A549 (cell line): ENCODE data around the gene NPEPPS. TPM values are rescaled to one million over a fixed set of nuclear protein-coding genes. Genes with fewer than 3 reads are reported as not detected.
A peak's percentile ranks its signal among the peaks of the same experiment; 100 is the strongest.

ENCODE experiments used
- ATAC-seq, 2 experiments: fragments of 200-7000 bp in 1 of 2; fragments of >200 bp in 1 of 2; cut with Nextera tagmentation in 1 of 2; cut with Tn5 transposase in 1 of 2; 3 replicates each; pipeline versions ENCODE4 v1.8.0 to v1.9.1; 2018 to 2020; ENCODE audit warnings: mild to moderate bottlenecking in 1 of 2, moderate library complexity in 1 of 2
- CTCF ChIA-PET: fragments of 300-600 bp; sonication (Branson Sonifier 250); formaldehyde crosslinking; extraction: SDS; loops from one replicate; lab custom pipeline; 2021; ENCODE audit warnings: antibody characterized with exemption, inconsistent platforms; lab: Yijun Ruan, JAX
- POLR2A ChIA-PET: fragments of 350-600 bp; formaldehyde crosslinking; extraction: SDS; loops from one replicate; lab custom pipeline; 2021; ENCODE audit warnings: antibody characterized with exemption, inconsistent platforms; lab: Yijun Ruan, JAX
- DNase-seq, 2 experiments: peaks; one replicate each; pipeline versions ENCODE4 v3.0.0 to v3.0.0-alpha.2; 2011 to 2016; ENCODE audit warnings: low read depth in 1 of 2, low spot score in 1 of 2
- FAIRE-seq: peaks from 2 replicates; lab custom pipeline; 2011; peaks lifted over from hg19 to GRCh38; lab: Jason Lieb, UNC
- H3K27ac ChIP-seq, 2 experiments: fragments of >200 bp; sonication (Bioruptor Twin); formaldehyde crosslinking; 3 replicates each; pipeline ENCODE4 v1.5.1; 2016 to 2017
- H3K4me1 ChIP-seq: fragments of >200 bp; sonication (Bioruptor Twin); formaldehyde crosslinking; 3 replicates; pipeline ENCODE4 v1.6.1; 2016
- H3K4me2 ChIP-seq: fragments of >200 bp; sonication (Bioruptor Twin); formaldehyde crosslinking; 3 replicates; pipeline ENCODE4 v1.6.1; 2016
- H3K4me3 ChIP-seq: fragments of >200 bp; sonication (Bioruptor Twin); formaldehyde crosslinking; 3 replicates; pipeline ENCODE4 v1.5.1; 2016
- H3K9me3 ChIP-seq: fragments of >200 bp; sonication (Bioruptor Twin); formaldehyde crosslinking; 3 replicates; pipeline ENCODE4 v1.6.1; 2016
- BCL3 ChIP-seq: fragments of >200 bp; sonication (Bioruptor Twin); formaldehyde crosslinking; IDR thresholded peaks from 3 replicates; pipeline ENCODE4 v1.6.1; 2016
- BHLHE40 ChIP-seq: IDR thresholded peaks from 2 replicates; pipeline ENCODE4 v1.6.1; 2012; ENCODE audit warnings: low read depth, low read length, inconsistent platforms
- EHF ChIP-seq: fragments of 250-450 bp; sonication (Bioruptor Pico); IDR thresholded peaks from 2 replicates; pipeline ENCODE4 v1.5.0; 2020; ENCODE audit warnings: mild to moderate bottlenecking
- FOSB ChIP-seq: fragments of 250-450 bp; sonication (Bioruptor Pico); IDR thresholded peaks from 2 replicates; pipeline ENCODE4 v1.5.0; 2020; ENCODE audit warnings: mild to moderate bottlenecking, moderate library complexity
- HOXB13 ChIP-seq: fragments of 250-450 bp; sonication (Bioruptor Pico); IDR thresholded peaks from 2 replicates; pipeline ENCODE4 v1.5.0; 2020; ENCODE audit warnings: low read depth, mild to moderate bottlenecking, moderate library complexity
- JUN ChIP-seq, 2 experiments: fragments of >200 bp; sonication (Bioruptor Twin); formaldehyde crosslinking; IDR thresholded peaks; 2 replicates in 1 of 2; 3 replicates in 1 of 2; pipeline ENCODE4 v1.6.1; 2016 to 2017
- JUNB ChIP-seq: fragments of >200 bp; sonication (Bioruptor Twin); formaldehyde crosslinking; IDR thresholded peaks from 2 replicates; pipeline ENCODE4 v1.6.1; 2016
- KDM5A ChIP-seq: fragments of 200-600 bp; sonication (generic); IDR thresholded peaks from 2 replicates; pipeline ENCODE4 v1.6.1; 2016; ENCODE audit warnings: antibody characterized with exemption, mild to moderate bottlenecking
- MAFK ChIP-seq: fragments of 450-650 bp; IDR thresholded peaks from 2 replicates; pipeline ENCODE4 v1.6.1; 2014; ENCODE audit not compliant: partially characterized antibody
- POLR2AphosphoS2 ChIP-seq: conservative IDR thresholded peaks from 2 replicates; pipeline ENCODE4 v1.6.1; 2012; ENCODE audit warnings: low read length, improper control_type of control experiment, inconsistent platforms
- RCOR1 ChIP-seq: fragments of 150-350 bp; IDR thresholded peaks from 2 replicates; pipeline ENCODE4 v1.6.1; 2014; ENCODE audit warnings: antibody characterized with exemption, low read length, low read depth
- RNF2 ChIP-seq: fragments of 200-600 bp; sonication (generic); IDR thresholded peaks from 2 replicates; pipeline ENCODE4 v1.6.1; 2016; ENCODE audit warnings: low read depth, mild to moderate bottlenecking, antibody characterized with exemption, moderate library complexity, borderline replicate concordance
- SREBF2 ChIP-seq: fragments of 450-650 bp; IDR thresholded peaks from 2 replicates; pipeline ENCODE4 v1.6.1; 2014; ENCODE audit warnings: mild to moderate bottlenecking, moderate library complexity
- TFCP2L1 ChIP-seq: fragments of 250-450 bp; sonication (Bioruptor Pico); IDR thresholded peaks from 2 replicates; pipeline ENCODE4 v1.5.0; 2021; ENCODE audit warnings: mild to moderate bottlenecking
- ZC3H11A ChIP-seq: fragments of 450-650 bp; IDR thresholded peaks from 2 replicates; pipeline ENCODE4 v1.6.1; 2014; ENCODE audit warnings: antibody characterized with exemption, mild to moderate bottlenecking
- WGBS: methylation state at CpG from one replicate; pipeline ENCODE4 v1.1.6; 2017; ENCODE audit errors: missing lambda C conversion rate; 5-methylcytosine and 5-hydroxymethylcytosine counted together
- polyA plus RNA-seq, 4 experiments: library from polyadenylated mRNA; depleted of rRNA in 3 of 4; stranded (reverse); fragments of >200 nt; fragmentation: RNase III in 1 of 4; extraction: RNeasy Plus Mini Kit Qiagen cat#74134 plus additional on column Dnase treatment in 1 of 4; gene quantifications; 2 replicates in 3 of 4; 3 replicates in 1 of 4; pipeline ENCODE4 v1.2.3, GENCODE V29; 2011 to 2017
- small RNA-seq, 6 experiments: library from RNA; depleted of rRNA; stranded (forward); fragments of <200 nt; gene quantifications; one replicate each; pipeline ENCODE3, GENCODE V24; 2012

The NPEPPS gene
- polyA plus RNA-seq, 2 of the 4 experiments (the other 2 are of a cell fraction), result 99.2 to 169 TPM

- no peak for FAIRE-seq
- ATAC-seq, result no peak
Observed at GRCh38 chr17:47669081-47669480, 138.2 kb downstream of the NPEPPS start.

DNA sequence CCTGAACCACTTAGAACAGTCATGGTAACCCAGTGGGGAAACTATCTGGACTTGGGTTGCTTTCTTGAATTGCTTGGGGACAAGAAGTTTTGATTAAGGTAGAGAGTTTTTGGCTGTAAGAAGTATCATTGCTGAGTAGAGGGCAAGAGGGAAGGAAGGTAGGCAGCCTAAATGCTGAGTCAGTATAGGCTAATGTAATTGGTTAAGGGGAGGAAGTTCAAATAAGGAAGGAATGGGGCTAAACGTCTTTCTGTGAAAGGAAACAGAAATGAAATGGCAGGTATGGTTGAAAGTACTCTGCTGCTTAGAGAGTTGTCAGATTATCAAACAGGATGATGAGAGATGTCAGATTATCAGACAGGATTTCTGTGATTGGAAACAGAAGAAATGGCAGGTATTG lies 139.2 kb downstream of the NPEPPS start:
- TF ChIP-seq TFCP2L1, result no peak
- peak; percentile 88 for TF ChIP-seq MAFK
- TF ChIP-seq FOSB (CRISPR knock-in tag), result no peak
- TF ChIP-seq JUN (IDR thresholded peaks at IDR 0.05), result 0 out of 5 replicates have a peak, but pooled peaks of 1 of the 2 experiments have one; percentile 25
- TF ChIP-seq EHF (CRISPR knock-in tag), result no peak
- Histone ChIP-seq H3K4me2 (no peak overlapping the region), H3K4me1 (peaks cover 14% of the 10 kb centered on the region; the same call in 2 of the 3 replicates), H3K4me3 (no peak overlapping the region), H3K27ac (peak overlapping the region in 1 of 2 experiments; percentile 14; a peak in 1 of 6 replicates), H3K9me3 (no peaks in the 10 kb centered on the region)
- DNase-seq (no peak), FAIRE-seq (no peak), ATAC-seq (no peak)
- CTCF ChIA-PET, result interaction anchor here (0.7 to 2.0 kb wide), 5 partner anchors 10 to 132 kb away, joined by 3 to 6 read pairs (median 3); no protein-coding TSS in a partner anchor
- 14% methylated on average over 1 of the region's 1 CpG for WGBS
- POLR2A ChIA-PET, result no interaction called here

More at GRCh38 chr17:47669081-47669480, 138.2 kb downstream of the NPEPPS start:
- 93% methylated on average over 4 of the region's 4 CpGs for WGBS
- Histone ChIP-seq H3K4me3 (no peak overlapping the region), H3K4me1 (peaks cover 14% of the 10 kb centered on the region; the same call in 2 of the 3 replicates), H3K9me3 (no peaks in the 10 kb centered on the region), H3K27ac (no peak overlapping the region), H3K4me2 (no peak overlapping the region)
- ChIA-PET CTCF (interaction anchor here (0.6 to 1.3 kb wide), 4 partner anchors 11 to 536 kb away, joined by 3 to 4 read pairs (median 3); no protein-coding TSS in a partner anchor), POLR2A (interaction anchor here (0.7 kb wide), 1 partner anchor 19 kb away, joined by 3 read pairs; no protein-coding TSS in a partner anchor)
- DNase-seq, result no peak
- TF ChIP-seq MAFK, result no peak
- no peak for TF ChIP-seq ZC3H11A
- TF ChIP-seq JUNB, result no peak
- no peak for TF ChIP-seq SREBF2
- TF ChIP-seq HOXB13 (CRISPR knock-in tag), result no peak
- TF ChIP-seq RNF2, result no peak
- TF ChIP-seq POLR2AphosphoS2, result no peak
- TF ChIP-seq KDM5A, result no peak
- TF ChIP-seq BHLHE40, result no peak
- TF ChIP-seq BCL3, result no peak
- no peak for TF ChIP-seq RCOR1

Small RNAs within 50 kb of the gene (small RNA-seq; reads per million reads assigned to genes)
- 0 reads per million in 6 experiments for gene RF00019

Other genes with a start within 250 kb of the NPEPPS start
- gene EFCAB13, start 207.2 kb upstream of the NPEPPS start, polyA plus RNA-seq (2011; rRNA removed), result 4.1 and 6.0 TPM in 2 replicates
- 2.9 to 4.2 TPM (median 3.2 TPM) in 3 replicates for gene EFCAB13, start 207.2 kb upstream of the NPEPPS start, polyA plus RNA-seq (2017; fragmentation: RNase III; extraction: RNeasy Plus Mini Kit Qiagen cat#74134 plus additional on column Dnase treatment)
- 358 and 452 TPM in 2 replicates for gene KPNB1, start 118.8 kb downstream of the NPEPPS start, polyA plus RNA-seq (2011; rRNA removed)
- gene KPNB1, start 118.8 kb downstream of the NPEPPS start, polyA plus RNA-seq (2017; fragmentation: RNase III; extraction: RNeasy Plus Mini Kit Qiagen cat#74134 plus additional on column Dnase treatment), result 315 to 338 TPM (median 320 TPM) in 3 replicates
- 3.3 and 3.4 TPM in 2 replicates for gene TBKBP1, start 163.1 kb downstream of the NPEPPS start, polyA plus RNA-seq (2011; rRNA removed)
- gene TBKBP1, start 163.1 kb downstream of the NPEPPS start, polyA plus RNA-seq (2017; fragmentation: RNase III; extraction: RNeasy Plus Mini Kit Qiagen cat#74134 plus additional on column Dnase treatment), result 7.1 to 9.5 TPM (median 9.3 TPM) in 3 replicates
- 0.03 TPM in 1 of 2 replicates, not detected in the other for gene TBX21, start 202.1 kb downstream of the NPEPPS start, polyA plus RNA-seq (2011; rRNA removed)
- 0.04 TPM in 1 of 3 replicates, not detected in the others for gene TBX21, start 202.1 kb downstream of the NPEPPS start, polyA plus RNA-seq (2017; fragmentation: RNase III; extraction: RNeasy Plus Mini Kit Qiagen cat#74134 plus additional on column Dnase treatment)